Islet precursor cell (in vitro differentiated cells): ENCODE measurements around the gene SLC34A1.
"Not testable (repeated sequence)": the region's sequence is repeated elsewhere in the genome, so short reads cannot be mapped to it uniquely, and the experiment has no call there.

Experiments
- DNase-seq: peaks from one replicate; pipeline ENCODE4 v3.0.0-alpha.2; 2018

Gene SLC34A1

GRCh38 chr5:177369645-177370440 is 14.4 kb upstream of the SLC34A1 start:
- DNase-seq: no peak

- peak; percentile 98 for DNase-seq
Measured at GRCh38 chr5:177370488-177371119, 13.6 kb upstream of the SLC34A1 start.

- DNase-seq: no peak
Measured at GRCh38 chr5:177371120-177372033, 12.9 kb upstream of the SLC34A1 start.

- no peak for DNase-seq
Measured at GRCh38 chr5:177372034-177372896, 12.0 kb upstream of the SLC34A1 start.

- no peak for DNase-seq
Measured at GRCh38 chr5:177372910-177373309, 11.3 kb upstream of the SLC34A1 start.

- no peak for DNase-seq
Measured at GRCh38 chr5:177373806-177374205, 10.4 kb upstream of the SLC34A1 start.

GRCh38 chr5:177374211-177374610 is 10.0 kb upstream of the SLC34A1 start:
- DNase-seq: no peak

GRCh38 chr5:177375516-177375915 is 8.7 kb upstream of the SLC34A1 start:
- DNase-seq: not testable (repeated sequence)

GRCh38 chr5:177376107-177376506 is 8.1 kb upstream of the SLC34A1 start:
- DNase-seq: no peak

- DNase-seq: no peak
Measured at GRCh38 chr5:177377851-177378776, 6.1 kb upstream of the SLC34A1 start.

- peak; percentile 68 for DNase-seq
Measured at GRCh38 chr5:177378884-177379883, 5.0 kb upstream of the SLC34A1 start.

- no peak for DNase-seq
Measured at GRCh38 chr5:177380805-177381126, 3.5 kb upstream of the SLC34A1 start.

GRCh38 chr5:177382423-177383029 is 1.7 kb upstream of the SLC34A1 start:
- DNase-seq: no peak

GRCh38 chr5:177383181-177383580 is 1.1 kb upstream of the SLC34A1 start:
- DNase-seq: no peak

- no peak for DNase-seq
Measured at GRCh38 chr5:177385720-177386119, 1.5 kb downstream of the SLC34A1 start.

- no peak for DNase-seq
Measured at GRCh38 chr5:177386542-177386941, 2.3 kb downstream of the SLC34A1 start.

- no peak for DNase-seq
Measured at GRCh38 chr5:177387405-177387804, 3.2 kb downstream of the SLC34A1 start.

- DNase-seq: no peak
Measured at GRCh38 chr5:177388521-177389052, 4.4 kb downstream of the SLC34A1 start.
